ENCODE measurements around the gene LCLAT1.
"Not testable (repeated sequence)": the region's sequence is repeated elsewhere in the genome, so short reads cannot be mapped to it uniquely, and the experiment has no call there.

The LCLAT1 gene

DNA sequence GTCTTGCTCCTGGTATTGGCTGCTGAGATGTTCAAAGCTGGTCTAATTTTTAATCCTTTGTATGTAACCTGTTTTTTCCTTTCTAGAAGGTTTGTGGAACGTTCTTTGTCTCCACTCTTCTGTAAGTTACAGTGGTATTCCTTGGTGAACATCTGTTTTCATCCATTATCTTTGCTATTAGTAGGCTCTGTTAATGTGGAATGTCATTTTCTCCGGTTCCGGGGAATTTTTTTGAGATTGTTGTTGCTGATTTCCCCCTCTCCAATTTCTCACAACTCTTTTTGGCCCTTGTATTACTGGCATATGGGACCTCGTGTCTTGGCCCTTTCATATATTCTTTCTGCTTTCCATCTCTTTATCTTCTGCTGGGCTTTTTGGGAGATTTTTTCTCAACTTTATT is 63.4 kb downstream of the LCLAT1 start:
- no peaks in the 10 kb centered on the region for H3K27me3 ChIP-seq (replicated peaks; ENCODE audit: control insufficient read depth, insufficient read depth, low read length)
- no peaks in the 10 kb centered on the region for H3K36me3 ChIP-seq (ENCODE audit: control insufficient read depth, insufficient read depth, low read length)
- TF ChIP-seq, protein P1, sequence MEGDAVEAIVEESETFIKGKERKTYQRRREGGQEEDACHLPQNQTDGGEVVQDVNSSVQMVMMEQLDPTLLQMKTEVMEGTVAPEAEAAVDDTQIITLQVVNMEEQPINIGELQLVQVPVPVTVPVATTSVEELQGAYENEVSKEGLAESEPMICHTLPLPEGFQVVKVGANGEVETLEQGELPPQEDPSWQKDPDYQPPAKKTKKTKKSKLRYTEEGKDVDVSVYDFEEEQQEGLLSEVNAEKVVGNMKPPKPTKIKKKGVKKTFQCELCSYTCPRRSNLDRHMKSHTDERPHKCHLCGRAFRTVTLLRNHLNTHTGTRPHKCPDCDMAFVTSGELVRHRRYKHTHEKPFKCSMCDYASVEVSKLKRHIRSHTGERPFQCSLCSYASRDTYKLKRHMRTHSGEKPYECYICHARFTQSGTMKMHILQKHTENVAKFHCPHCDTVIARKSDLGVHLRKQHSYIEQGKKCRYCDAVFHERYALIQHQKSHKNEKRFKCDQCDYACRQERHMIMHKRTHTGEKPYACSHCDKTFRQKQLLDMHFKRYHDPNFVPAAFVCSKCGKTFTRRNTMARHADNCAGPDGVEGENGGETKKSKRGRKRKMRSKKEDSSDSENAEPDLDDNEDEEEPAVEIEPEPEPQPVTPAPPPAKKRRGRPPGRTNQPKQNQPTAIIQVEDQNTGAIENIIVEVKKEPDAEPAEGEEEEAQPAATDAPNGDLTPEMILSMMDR (IDR thresholded peaks at IDR 0.05; ENCODE audit: insufficient read depth, low read length, poor library complexity, severe bottlenecking), result no peak
- no peak for DNase-seq (ENCODE audit: extremely low read depth, insufficient read length)
- no peak overlapping the region for H3K4me3 ChIP-seq (replicated peaks; ENCODE audit: low read depth, low read length)

DNA sequence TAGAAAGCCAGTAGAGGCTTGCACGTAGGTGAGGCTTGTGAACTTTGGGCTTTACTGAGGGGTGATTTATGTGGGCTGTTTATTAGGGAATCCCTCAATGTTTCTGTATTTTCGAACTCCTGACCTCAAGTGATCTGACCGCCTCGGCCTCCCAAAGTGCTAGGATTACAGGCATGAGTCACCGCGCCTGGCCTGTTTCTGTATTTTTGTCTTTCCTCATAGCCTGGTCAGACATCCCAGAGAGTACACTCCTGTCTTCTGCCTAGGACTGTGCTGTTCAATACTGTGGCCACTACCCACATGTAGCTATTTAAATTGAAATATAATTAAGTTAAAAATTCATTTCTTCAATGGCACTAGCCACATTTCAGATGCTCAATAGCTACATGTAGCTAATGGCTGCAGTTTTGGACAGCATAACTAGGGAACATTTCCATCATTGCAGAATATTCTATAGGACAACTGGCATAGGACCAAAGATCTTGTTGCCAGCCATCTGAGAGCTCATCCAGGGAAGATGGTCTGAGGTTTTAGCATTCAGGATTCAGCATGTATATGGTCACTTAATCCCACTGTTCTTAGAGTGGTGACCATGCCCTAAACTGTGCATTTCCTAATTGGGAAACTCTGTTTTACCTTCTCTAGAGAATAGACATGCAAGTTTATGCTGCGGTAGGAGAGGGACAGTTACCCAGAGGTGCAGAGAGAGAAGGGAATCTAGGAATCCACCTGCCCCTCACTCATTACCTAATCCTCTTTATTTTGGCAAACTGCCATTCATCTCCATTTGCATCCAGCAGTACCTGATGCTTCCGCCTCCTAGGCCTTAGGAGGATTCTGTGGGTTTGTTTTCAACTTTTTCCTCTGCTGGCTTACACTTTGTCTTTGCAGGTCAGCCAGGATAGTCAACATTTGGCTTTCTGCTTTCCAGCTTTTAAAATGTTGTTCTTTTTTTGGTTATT is 64.4 kb downstream of the LCLAT1 start:
- TF ChIP-seq, protein P1 (IDR thresholded peaks at IDR 0.05; ENCODE audit: insufficient read depth, low read length, poor library complexity, severe bottlenecking), result no peak
- H3K27me3 ChIP-seq (replicated peaks; ENCODE audit: control insufficient read depth, insufficient read depth, low read length), result no peaks in the 10 kb centered on the region
- H3K36me3 ChIP-seq (ENCODE audit: control insufficient read depth, insufficient read depth, low read length), result no peaks in the 10 kb centered on the region
- no peak for DNase-seq (ENCODE audit: extremely low read depth, insufficient read length)
- no peak overlapping the region for H3K4me3 ChIP-seq (replicated peaks; ENCODE audit: low read depth, low read length)

DNA sequence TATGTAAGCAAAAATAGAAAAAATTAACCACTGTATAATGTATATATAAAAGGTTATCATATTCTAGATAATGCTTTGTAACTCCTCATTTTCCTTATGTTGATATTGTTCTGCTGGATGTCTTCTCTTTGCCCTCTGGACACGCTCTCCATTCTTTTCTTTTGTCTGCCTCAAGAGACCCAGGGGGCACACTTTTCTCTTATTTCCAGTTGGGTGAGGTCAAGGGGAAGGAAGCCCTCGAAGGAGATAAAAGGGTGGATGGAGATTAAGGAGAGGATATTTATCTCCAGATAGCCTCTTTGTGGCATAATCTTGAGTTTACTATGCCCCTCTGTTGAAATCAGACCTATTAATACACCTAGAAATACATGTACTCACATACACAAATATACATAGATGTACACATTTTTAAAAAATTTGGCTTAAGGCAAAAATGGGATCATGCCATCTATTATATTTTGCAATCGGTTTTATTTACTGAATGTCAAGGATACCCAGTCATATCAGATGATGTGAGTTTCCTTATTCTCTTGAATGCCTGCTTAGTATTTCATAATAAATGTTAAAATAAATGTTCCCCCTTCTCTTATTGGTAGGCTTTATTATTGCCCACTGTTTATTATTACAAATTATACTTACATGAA is 65.3 kb downstream of the LCLAT1 start:
- no peaks in the 10 kb centered on the region for H3K36me3 ChIP-seq (ENCODE audit: control insufficient read depth, insufficient read depth, low read length)
- TF ChIP-seq, protein P1 (IDR thresholded peaks at IDR 0.05; ENCODE audit: insufficient read depth, low read length, poor library complexity, severe bottlenecking), result no peak
- H3K27me3 ChIP-seq (replicated peaks; ENCODE audit: control insufficient read depth, insufficient read depth, low read length), result no peaks in the 10 kb centered on the region
- no peak for DNase-seq (ENCODE audit: extremely low read depth, insufficient read length)
- no peak overlapping the region for H3K4me3 ChIP-seq (replicated peaks; ENCODE audit: low read depth, low read length)

DNA sequence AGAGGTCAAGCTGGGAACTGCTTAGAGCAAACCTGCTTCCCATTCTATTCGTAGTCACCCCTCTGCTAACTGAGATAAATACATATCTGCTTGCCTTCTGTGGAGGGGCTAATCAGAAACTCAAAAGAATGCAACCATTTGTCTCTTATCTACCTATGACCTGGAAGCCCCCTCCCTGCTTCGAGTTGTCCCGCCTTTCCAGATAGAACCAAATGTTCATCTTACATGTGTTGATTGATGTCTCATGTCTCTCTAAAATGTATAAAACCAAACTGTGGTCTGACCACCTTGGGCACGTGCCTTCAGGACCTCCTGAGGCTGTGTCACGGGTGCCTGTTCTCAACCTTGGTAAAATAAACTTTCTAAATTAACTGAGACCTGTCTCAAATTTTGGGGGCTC is 66.6 kb downstream of the LCLAT1 start:
- H3K4me3 ChIP-seq (replicated peaks; ENCODE audit: low read depth, low read length); DNase-seq (ENCODE audit: extremely low read depth, insufficient read length): not testable (repeated sequence)

DNA sequence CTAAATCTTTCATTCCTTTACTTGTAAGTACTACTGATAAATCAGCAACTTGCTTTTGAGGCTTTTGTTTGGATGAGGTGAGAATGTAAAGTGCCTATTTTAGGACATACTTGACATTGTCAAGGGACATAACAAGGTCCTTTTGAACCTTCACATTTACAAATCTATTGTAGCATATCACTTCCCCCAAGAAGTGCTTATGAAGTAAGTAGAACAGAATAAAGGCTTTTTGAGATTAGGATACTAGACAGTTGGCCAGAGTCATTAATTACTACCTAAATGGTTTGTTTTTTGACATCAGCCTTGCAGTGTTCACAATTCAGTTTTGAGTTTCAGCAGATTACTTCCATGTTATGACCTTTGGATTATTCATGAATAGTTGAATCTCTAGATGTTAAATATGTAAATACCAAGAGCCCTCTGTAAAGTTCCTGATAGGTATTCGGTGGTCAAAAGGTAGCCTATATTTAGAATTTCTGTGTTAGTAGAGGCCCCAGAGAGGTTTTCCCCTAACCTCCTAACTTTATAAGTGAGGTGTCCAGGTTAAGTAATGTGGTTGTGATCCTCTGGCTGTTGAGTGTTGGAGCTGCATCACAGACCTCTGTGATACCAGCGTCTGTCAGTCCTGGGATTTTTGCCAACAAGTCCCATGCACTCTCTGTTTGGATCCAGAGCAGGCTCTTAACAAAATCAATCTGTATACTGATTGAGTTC is 67.2 kb downstream of the LCLAT1 start:
- DNase-seq (ENCODE audit: extremely low read depth, insufficient read length), result peak; percentile 12
- Histone ChIP-seq H3K36me3 (ENCODE audit: control insufficient read depth, insufficient read depth, low read length) (no peaks in the 10 kb centered on the region), H3K4me3 (replicated peaks; ENCODE audit: low read depth, low read length) (no peak overlapping the region)

More for the DNA sequence above, 66.6 kb downstream of the LCLAT1 start:
- H3K36me3 ChIP-seq (ENCODE audit: control insufficient read depth, insufficient read depth, low read length); H3K27me3 ChIP-seq (replicated peaks; ENCODE audit: control insufficient read depth, insufficient read depth, low read length): not testable (repeated sequence)

More for the DNA sequence above, 67.2 kb downstream of the LCLAT1 start:
- H3K27me3 ChIP-seq (replicated peaks; ENCODE audit: control insufficient read depth, insufficient read depth, low read length), result no peaks in the 10 kb centered on the region
- TF ChIP-seq, protein P1 (IDR thresholded peaks at IDR 0.05; ENCODE audit: insufficient read depth, low read length, poor library complexity, severe bottlenecking), result no peak
